K562 (cell line): ENCODE measurements around the gene PARP9. TPM values are rescaled to one million over a fixed set of nuclear protein-coding genes. Genes with fewer than 3 reads are reported as not detected.

Source experiments
- C11orf30 ChIP-seq: fragments of 450-650 bp; IDR thresholded peaks from 2 replicates; pipeline ENCODE4 v1.6.1; 2016; ENCODE audit warnings: low read depth, mild to moderate bottlenecking
- CBX1 ChIP-seq: sonication (generic); IDR thresholded peaks from 2 replicates; pipeline ENCODE4 v1.6.1; 2016; ENCODE audit warnings: antibody characterized with exemption, low read depth, mild to moderate bottlenecking
- HNRNPH1 ChIP-seq: fragments of 200-400 bp; formaldehyde crosslinking; optimal IDR thresholded peaks from 2 replicates; pipeline ENCODE3; 2017; ENCODE audit warnings: low read depth, mild to moderate bottlenecking, low read length, moderate library complexity
- ILK ChIP-seq: fragments of 450-650 bp; IDR thresholded peaks from 2 replicates; pipeline ENCODE4 v1.6.1; 2016; ENCODE audit warnings: missing genetic modification characterization, low read depth, mild to moderate bottlenecking, missing compliant biosample characterization, moderate library complexity, borderline replicate concordance
- MAFF ChIP-seq: IDR thresholded peaks from 2 replicates; pipeline ENCODE4 v1.6.1; 2012; ENCODE audit warnings: low read length, improper control_type of control experiment
- NCOA1 ChIP-seq: fragments of 450-650 bp; IDR thresholded peaks from 2 replicates; pipeline ENCODE4 v1.6.1; 2016; ENCODE audit warnings: low read depth
- SAFB2 ChIP-seq: fragments of 200-400 bp; formaldehyde crosslinking; IDR thresholded peaks from 2 replicates; pipeline ENCODE4 v1.6.1; 2018; ENCODE audit warnings: borderline replicate concordance, low read length, low read depth, moderate library complexity; ENCODE audit not compliant: severe bottlenecking
- SP2 ChIP-seq: IDR thresholded peaks from 2 replicates; pipeline ENCODE4 v1.6.1; 2011; ENCODE audit warnings: mild to moderate bottlenecking, low read depth, low read length, moderate library complexity; ENCODE audit not compliant: poor library complexity, severe bottlenecking; ENCODE audit errors: extremely low read depth
- ZNF239 ChIP-seq: fragments of 250-450 bp; sonication (Bioruptor Pico); IDR thresholded peaks from 2 replicates; pipeline ENCODE4 v1.4.0; 2020; ENCODE audit warnings: mild to moderate bottlenecking
- ZNF316 ChIP-seq: fragments of 450-650 bp; IDR thresholded peaks from 2 replicates; pipeline ENCODE4 v1.6.1; 2016
- ZNF318 ChIP-seq, 2 experiments: fragments of 450-650 bp; IDR thresholded peaks; 2 replicates each; pipeline ENCODE4 v1.6.1; 2016; ENCODE audit warnings: mild to moderate bottlenecking in 2 of 2, borderline replicate concordance in 1 of 2, low read depth in 1 of 2, moderate library complexity in 1 of 2
- ZNF444 ChIP-seq: fragments of 250-450 bp; sonication (Bioruptor Pico); IDR thresholded peaks from 2 replicates; pipeline ENCODE4 v1.4.0; 2020; ENCODE audit warnings: mild to moderate bottlenecking, moderate library complexity
- polyA plus RNA-seq, 8 experiments: library from polyadenylated mRNA; depleted of rRNA in 4 of 8; stranded (reverse) in 5 of 8; unstranded in 3 of 8; fragments of >200 nt; fragmentation: Nextera tagmentation in 2 of 8; fragmentation: Illumina TruSeq in 1 of 8; extraction: Ambion mirVana in 2 of 8; extraction: Trizol in 1 of 8; gene quantifications; 2 replicates each; pipeline versions ENCODE4 v1.2.1 to v1.2.3, GENCODE V29; 2011 to 2014; ENCODE audit warnings: inconsistent platforms in 1 of 8, missing spikeins in 1 of 8
- total RNA-seq, 7 experiments: library from RNA; depleted of rRNA in 6 of 7; stranded (reverse); fragments of >200 nt in 6 of 7; fragmentation: Illumina TruSeq in 2 of 7; extraction: Trizol in 2 of 7; gene quantifications; 2 replicates each; pipeline versions ENCODE4 v1.2.1 to v1.2.3, GENCODE V29; 2011 to 2021; ENCODE audit warnings: low replicate concordance in 1 of 7
- TF ChIP-seq, protein P1 (sequence below), 2 experiments: fragments of 450-650 bp in 1 of 2; sonication (generic) in 1 of 2; formaldehyde crosslinking in 1 of 2; IDR thresholded peaks in 1 of 2; conservative IDR thresholded peaks in 1 of 2; 2 replicates each; pipeline versions ENCODE4 v1.6.1 to v1.8.1; 2016 to 2023; ENCODE audit warnings: mild to moderate bottlenecking in 2 of 2, moderate library complexity in 2 of 2, inconsistent platforms in 1 of 2, missing genetic modification reagents in 1 of 2
- TF ChIP-seq, protein P2 (sequence below): sonication (generic); formaldehyde crosslinking; IDR thresholded peaks from 2 replicates; pipeline ENCODE4 v1.9.0; 2022; ENCODE audit warnings: mild to moderate bottlenecking, missing genetic modification reagents

PARP9 gene
- total and polyA plus RNA-seq, 9 of the 15 experiments (the other 6 are each of a cell fraction or from before 2014, with no cell fraction given) = 2.1 to 4.8 (median 3.4) TPM

DNA sequence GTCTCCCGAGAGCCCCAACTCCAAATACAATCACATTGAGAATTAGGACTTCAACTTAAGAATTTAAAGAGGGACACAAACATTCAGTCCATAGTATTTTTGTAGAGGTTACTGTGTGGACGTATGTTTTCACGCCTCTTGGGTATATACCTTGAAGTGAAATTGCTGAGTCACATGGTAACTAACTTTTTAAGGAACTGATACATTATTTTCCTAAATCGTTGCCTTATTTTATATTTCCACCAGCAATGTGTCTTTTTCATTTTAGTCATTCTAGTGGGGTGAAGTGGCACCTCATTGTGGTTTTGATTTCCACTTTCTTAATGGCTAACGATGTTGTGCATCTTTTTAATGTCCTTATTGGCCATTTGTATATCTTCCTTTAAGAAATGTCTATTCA is 25.2 kb upstream of the PARP9 start (continued):
- TF ChIP-seq, protein P1, sequence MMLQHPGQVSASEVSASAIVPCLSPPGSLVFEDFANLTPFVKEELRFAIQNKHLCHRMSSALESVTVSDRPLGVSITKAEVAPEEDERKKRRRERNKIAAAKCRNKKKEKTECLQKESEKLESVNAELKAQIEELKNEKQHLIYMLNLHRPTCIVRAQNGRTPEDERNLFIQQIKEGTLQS (IDR thresholded peaks at IDR 0.05) = no peak
- TF ChIP-seq, protein P1 (CRISPR knock-in tag; conservative IDR thresholded peaks at IDR 0.05) = no peak
- TF ChIP-seq C11orf30 = peak; percentile 71
- no peak for TF ChIP-seq SAFB2
- no peak for TF ChIP-seq CBX1
- no peak for TF ChIP-seq ZNF444 (CRISPR knock-in tag)
- TF ChIP-seq MAFF = peak; percentile 73
- TF ChIP-seq ZNF239 = no peak
- TF ChIP-seq HNRNPH1 = no peak
- TF ChIP-seq, protein P2, sequence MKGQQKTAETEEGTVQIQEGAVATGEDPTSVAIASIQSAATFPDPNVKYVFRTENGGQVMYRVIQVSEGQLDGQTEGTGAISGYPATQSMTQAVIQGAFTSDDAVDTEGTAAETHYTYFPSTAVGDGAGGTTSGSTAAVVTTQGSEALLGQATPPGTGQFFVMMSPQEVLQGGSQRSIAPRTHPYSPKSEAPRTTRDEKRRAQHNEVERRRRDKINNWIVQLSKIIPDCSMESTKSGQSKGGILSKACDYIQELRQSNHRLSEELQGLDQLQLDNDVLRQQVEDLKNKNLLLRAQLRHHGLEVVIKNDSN (CRISPR knock-in tag) = no peak
- no peak for TF ChIP-seq NCOA1
- no peak for TF ChIP-seq ZNF318 (IDR thresholded peaks at IDR 0.05; ENCODE audit: borderline replicate concordance in 1 of 2, low read depth in 1 of 2)
- TF ChIP-seq ZNF316 = peak; percentile 87
- no peak for TF ChIP-seq ILK (tag)
- TF ChIP-seq SP2 = no peak
